Cardiac fibroblast (primary cell): ENCODE measurements around the gene PDK1.

Experiments
- DNase-seq, 2 donors: peaks; one replicate each; pipeline versions ENCODE4 v3.0.0 to v3.0.0-alpha.2; 2010; ENCODE audit warnings: low read depth in 2 of 2
- H3K4me3 ChIP-seq, 2 donors: replicated peaks in 1 of 2; 1 replicate in 1 of 2; 2 replicates in 1 of 2; pipeline ENCODE4 v1.5.1; 2011; ENCODE audit warnings: low read depth in 2 of 2, low read length in 2 of 2, mild to moderate bottlenecking in 2 of 2, moderate library complexity in 1 of 2
- CTCF ChIP-seq: IDR thresholded peaks from one replicate; pipeline ENCODE4 v1.5.1; 2011; ENCODE audit warnings: low read depth, mild to moderate bottlenecking, low read length, inconsistent platforms

Gene PDK1

GRCh38 chr2:172609488-172609887 lies 53.6 kb downstream of the PDK1 start:
- H3K4me3 ChIP-seq, result no peak overlapping the region
- TF ChIP-seq CTCF, result no peak
- no peak for DNase-seq

GRCh38 chr2:172612051-172612450 lies 56.2 kb downstream of the PDK1 start:
- DNase-seq, result no peak
- TF ChIP-seq CTCF, result no peak
- no peak overlapping the region for H3K4me3 ChIP-seq

DNA sequence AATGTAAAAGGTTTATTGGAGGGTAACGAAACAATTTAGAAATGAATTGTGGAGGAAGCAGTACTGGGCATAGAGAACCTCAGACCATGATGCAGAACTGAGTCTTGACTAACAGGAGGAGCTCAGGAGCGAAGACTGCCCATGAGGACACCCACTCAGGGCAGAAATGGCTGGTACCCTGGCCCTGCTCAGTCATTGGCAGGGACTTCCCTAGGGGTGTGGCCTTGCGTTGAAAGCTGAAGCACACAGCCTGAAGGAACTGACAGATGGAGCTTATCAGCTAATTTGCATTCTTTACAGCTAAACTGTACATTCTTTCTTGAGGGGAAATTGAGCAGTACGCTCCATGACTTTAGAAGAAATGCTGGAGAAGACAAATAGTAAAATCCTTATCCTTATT lies 57.1 kb downstream of the PDK1 start:
- no peak overlapping the region for H3K4me3 ChIP-seq
- no peak for TF ChIP-seq CTCF
- peak in 1 of 2 donors; percentile 34 for DNase-seq

GRCh38 chr2:172613615-172614231 lies 57.8 kb downstream of the PDK1 start:
- no peak overlapping the region for H3K4me3 ChIP-seq
- DNase-seq, result no peak
- TF ChIP-seq CTCF, result no peak

DNA sequence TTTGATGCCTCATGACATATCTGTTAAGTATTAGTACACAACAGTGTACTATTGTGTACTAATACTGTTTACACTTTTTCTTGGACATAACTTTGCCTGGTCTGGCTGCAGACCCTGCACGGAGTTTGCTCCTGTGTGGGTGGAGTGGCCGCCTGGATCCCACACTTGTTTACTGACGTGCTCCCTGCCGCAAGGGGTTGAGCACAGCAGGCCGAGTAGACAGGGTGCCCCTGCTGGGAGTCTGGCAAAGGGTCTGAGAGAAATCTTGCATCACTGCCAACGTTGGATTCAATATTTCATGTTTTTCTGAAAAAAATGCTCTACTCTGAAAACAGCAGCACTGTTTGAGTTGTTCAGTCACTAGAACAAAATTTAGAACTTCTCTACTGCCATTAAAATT lies 59.0 kb downstream of the PDK1 start:
- TF ChIP-seq CTCF, result no peak
- DNase-seq, result no peak
- H3K4me3 ChIP-seq, result no peak overlapping the region

DNA sequence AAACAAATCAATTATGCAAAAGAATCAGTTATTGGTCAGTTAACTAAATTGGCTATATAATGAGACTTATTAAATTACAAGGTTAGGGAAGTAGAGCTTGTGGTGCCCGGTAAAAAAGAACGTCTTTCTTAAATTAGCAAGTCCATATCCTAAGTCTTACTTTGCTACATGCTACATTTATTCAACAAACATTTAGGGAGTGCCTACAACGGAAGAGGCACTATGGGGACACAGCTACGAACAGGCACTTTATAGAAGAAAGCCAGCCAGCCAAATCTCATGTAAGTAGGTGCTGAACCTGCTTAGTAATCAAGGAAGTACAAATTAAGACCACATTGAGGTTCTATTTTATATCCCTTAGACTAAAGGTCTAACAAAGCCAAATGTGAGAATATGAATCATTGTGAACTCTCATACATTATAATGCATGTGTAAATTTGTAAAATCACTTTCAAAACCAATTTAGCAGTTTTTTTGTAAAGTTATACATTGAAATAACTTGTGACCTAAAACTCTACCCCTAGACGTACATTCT lies 59.9 kb downstream of the PDK1 start:
- TF ChIP-seq CTCF, result no peak
- DNase-seq, result no peak
- H3K4me3 ChIP-seq, result no peak overlapping the region

DNA sequence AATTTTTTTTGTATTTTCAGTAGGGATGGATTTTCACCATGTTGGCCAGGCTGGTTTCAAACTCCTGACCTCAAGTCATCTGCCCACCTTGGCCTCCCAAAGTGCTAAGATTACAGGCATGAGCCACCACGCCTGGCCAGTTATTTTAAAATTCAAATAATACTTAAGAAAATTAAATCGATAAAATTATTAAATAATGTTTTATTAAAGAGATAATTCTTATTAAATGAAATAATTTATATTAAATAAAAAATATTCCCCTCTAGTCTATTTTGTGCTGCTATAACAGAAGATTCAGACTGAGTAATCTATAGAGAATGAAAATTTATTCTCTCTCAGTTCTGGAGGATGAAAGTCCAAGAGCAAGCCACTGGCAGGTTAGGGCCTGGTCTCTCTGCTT lies 61.2 kb downstream of the PDK1 start:
- no peak overlapping the region for H3K4me3 ChIP-seq
- DNase-seq, result no peak
- TF ChIP-seq CTCF, result no peak
